Thymus (tissue), 11 donors: ENCODE data around the gene CGREF1. TPM values are rescaled to one million over a fixed set of nuclear protein-coding genes. Genes with fewer than 3 reads are reported as not detected.

ENCODE experiments used
- DNase-seq, 9 donors: peaks; one replicate each; pipeline ENCODE4 v3.0.0-alpha.2; 2013; ENCODE audit warnings: low spot score in 9 of 9, low read depth in 6 of 9, missing footprints in 1 of 9
- H3K27ac ChIP-seq, 2 donors: one replicate each; pipeline ENCODE4 v1.5.1; 2013; ENCODE audit warnings: control low read depth in 1 of 2, low read depth in 1 of 2, low read length in 1 of 2, mild to moderate bottlenecking in 1 of 2, moderate library complexity in 1 of 2
- H3K27me3 ChIP-seq, 2 donors: one replicate each; pipeline ENCODE4 v1.5.1; 2013; ENCODE audit warnings: low read length in 1 of 2; ENCODE audit not compliant: control insufficient read depth in 2 of 2, insufficient read depth in 1 of 2
- H3K36me3 ChIP-seq, 2 donors: one replicate each; pipeline ENCODE4 v1.5.1; 2013; ENCODE audit warnings: low read length in 1 of 2, mild to moderate bottlenecking in 1 of 2, moderate library complexity in 1 of 2; ENCODE audit not compliant: control insufficient read depth in 2 of 2, insufficient read depth in 2 of 2
- H3K4me1 ChIP-seq, 2 donors: one replicate each; pipeline ENCODE4 v1.5.1; 2013; ENCODE audit warnings: low read length in 2 of 2; ENCODE audit not compliant: control insufficient read depth in 2 of 2, insufficient read depth in 2 of 2
- H3K4me3 ChIP-seq, 2 donors: one replicate each; pipeline ENCODE4 v1.5.1; 2013; ENCODE audit warnings: low read length in 2 of 2, control low read depth in 1 of 2, mild to moderate bottlenecking in 1 of 2
- H3K9me3 ChIP-seq, 2 donors: one replicate each; pipeline ENCODE4 v1.5.1; 2013; ENCODE audit warnings: low read length in 1 of 2, mild to moderate bottlenecking in 1 of 2; ENCODE audit not compliant: control insufficient read depth in 2 of 2, insufficient read depth in 1 of 2
- WGBS: extraction: QIAGEN DNeasy Blood & Tissue Kit; methylation state at CpG from one replicate; pipeline ENCODE4 v1.1.7; 2013; 5-methylcytosine and 5-hydroxymethylcytosine counted together
- polyA plus RNA-seq: library from polyadenylated mRNA; stranded (reverse); fragments of 200-250 nt; gene quantifications from one replicate; pipeline ENCODE4 v1.2.3, GENCODE V29; 2013
- total RNA-seq: library from RNA; stranded (reverse); fragments of 120-200 nt; gene quantifications from one replicate; pipeline ENCODE4 v1.2.4, GENCODE V29; 2013
- donor health status: healthy.

Gene CGREF1
- total and polyA plus RNA-seq, 2 donors = 0.43 to 0.57 TPM

- WGBS = under 1% methylated on average over 81 of the region's 81 CpGs
- Histone ChIP-seq H3K9me3 (no peaks in the 10 kb centered on the region), H3K4me3 (peak overlapping the region; percentile 57 to 78), H3K27ac (peak overlapping the region; percentile 72 to 90), H3K27me3 (peaks cover 2 to 41% of the 10 kb centered on the region in 2 donors), H3K36me3 (no peaks in the 10 kb centered on the region), H3K4me1 (peaks cover 28 to 33% of the 10 kb centered on the region in 2 donors)
- DNase-seq = peak; percentile 78 to 98 (median 94)
Observed at GRCh38 chr2:27086090-27086723, 32.7 kb downstream of the CGREF1 start.

GRCh38 chr2:27085673-27086089, 33.2 kb downstream of the CGREF1 start:
- Histone ChIP-seq H3K4me1 (peaks cover 28 to 38% of the 10 kb centered on the region in 2 donors), H3K27me3 (peaks cover 2 to 41% of the 10 kb centered on the region in 2 donors), H3K36me3 (no peaks in the 10 kb centered on the region), H3K4me3 (peak overlapping the region; percentile 57 to 78), H3K27ac (peak overlapping the region in 1 of 2 donors; percentile 90), H3K9me3 (no peaks in the 10 kb centered on the region)
- peak in 3 of 9 donors; percentile 32 to 33 (median 33) for DNase-seq
- WGBS = 7% methylated on average over 38 of the region's 38 CpGs

- Histone ChIP-seq H3K27ac (no peak overlapping the region), H3K4me3 (peak overlapping the region; percentile 57 to 78), H3K27me3 (peaks cover 2 to 41% of the 10 kb centered on the region in 2 donors), H3K36me3 (no peaks in the 10 kb centered on the region), H3K9me3 (no peaks in the 10 kb centered on the region), H3K4me1 (peaks cover 28 to 43% of the 10 kb centered on the region in 2 donors)
- WGBS = 83% methylated on average over 10 of the region's 10 CpGs
- DNase-seq = no peak
Observed at GRCh38 chr2:27085062-27085672, 33.8 kb downstream of the CGREF1 start.

- no peak for DNase-seq
- WGBS = 96% methylated on average over 6 of the region's 6 CpGs
- Histone ChIP-seq H3K9me3 (no peaks in the 10 kb centered on the region), H3K36me3 (no peaks in the 10 kb centered on the region), H3K27ac (no peak overlapping the region), H3K4me3 (no peak overlapping the region), H3K27me3 (peaks cover 2 to 39% of the 10 kb centered on the region in 2 donors), H3K4me1 (peaks cover 28 to 50% of the 10 kb centered on the region in 2 donors)
Observed at GRCh38 chr2:27084297-27085061, 34.4 kb downstream of the CGREF1 start.

- Histone ChIP-seq H3K27ac (no peak overlapping the region), H3K27me3 (peaks cover 2 to 37% of the 10 kb centered on the region in 2 donors), H3K4me1 (peaks cover 28 to 58% of the 10 kb centered on the region in 2 donors), H3K36me3 (no peaks in the 10 kb centered on the region), H3K9me3 (no peaks in the 10 kb centered on the region), H3K4me3 (no peak overlapping the region)
- DNase-seq = no peak
- 97% methylated on average over 20 of the region's 20 CpGs for WGBS
Observed at GRCh38 chr2:27083410-27084296, 35.3 kb downstream of the CGREF1 start.

GRCh38 chr2:27082773-27083409, 36.0 kb downstream of the CGREF1 start:
- Histone ChIP-seq H3K27ac (no peak overlapping the region), H3K4me3 (no peak overlapping the region), H3K9me3 (no peaks in the 10 kb centered on the region), H3K27me3 (peaks cover 0 to 35% of the 10 kb centered on the region in 2 donors), H3K4me1 (peaks cover 28 to 65% of the 10 kb centered on the region in 2 donors), H3K36me3 (no peaks in the 10 kb centered on the region)
- DNase-seq = no peak
- 97% methylated on average over 27 of the region's 27 CpGs for WGBS

GRCh38 chr2:27081984-27082772, 36.8 kb downstream of the CGREF1 start:
- H3K36me3 ChIP-seq = no peaks in the 10 kb centered on the region
- DNase-seq = no peak
- 98% methylated on average over 38 of the region's 38 CpGs for WGBS
- H3K4me1 ChIP-seq = peaks cover 25 to 65% of the 10 kb centered on the region in 2 donors
- H3K27ac ChIP-seq = peak overlapping the region; percentile 89 to 94
- no peaks in the 10 kb centered on the region for H3K9me3 ChIP-seq
- H3K4me3 ChIP-seq = no peak overlapping the region
- H3K27me3 ChIP-seq = peaks cover 0 to 31% of the 10 kb centered on the region in 2 donors

- no peaks in the 10 kb centered on the region for H3K36me3 ChIP-seq
- DNase-seq = no peak
- peaks cover 17 to 66% of the 10 kb centered on the region in 2 donors for H3K4me1 ChIP-seq
- WGBS = 98% methylated on average over 14 of the region's 14 CpGs
- no peak overlapping the region for H3K27ac ChIP-seq
- no peaks in the 10 kb centered on the region for H3K9me3 ChIP-seq
- no peak overlapping the region for H3K4me3 ChIP-seq
- peaks cover 0 to 24% of the 10 kb centered on the region in 2 donors for H3K27me3 ChIP-seq
Observed at GRCh38 chr2:27080603-27080936, 38.4 kb downstream of the CGREF1 start.
